ENCODE data around the gene TBCC. TPM values are rescaled to one million over a fixed set of nuclear protein-coding genes. Genes with fewer than 3 reads are reported as not detected.

Gene TBCC
- total and polyA plus RNA-seq, 2 donors from 2014 or later = 17.6 to 21.2 TPM

- H3K27ac ChIP-seq (ENCODE audit: low read depth in 2 of 2, low read length in 2 of 2) = peak overlapping the region; percentile 92
- no peaks in the 10 kb centered on the region for H3K36me3 ChIP-seq (ENCODE audit: control insufficient read depth in 2 of 3, insufficient read depth in 3 of 3, low read length in 3 of 3)
- peak; percentile 91 to 96 (median 95) for DNase-seq
- no peak for FAIRE-seq
- H3K4me1 ChIP-seq (ENCODE audit: control insufficient read depth in 2 of 3, insufficient read depth in 2 of 3, low read depth in 1 of 3, low read length in 3 of 3) = peaks cover 0 to 6% (median 0%) of the 10 kb centered on the region in 3 donors
- TF ChIP-seq CTCF (IDR thresholded peaks at IDR 0.05; ENCODE audit: borderline replicate concordance, extremely low read depth, insufficient read depth) = no peak
- no peaks in the 10 kb centered on the region for H3K9me3 ChIP-seq (ENCODE audit: control insufficient read depth in 2 of 3, insufficient read depth in 1 of 3, low read length in 3 of 3)
- intact Hi-C loops (cut with DNase I) = no loop called here
- H3K9ac ChIP-seq (ENCODE audit: low read length in 3 of 3) = peak overlapping the region; percentile 42 to 80 (median 57)
- H3K27me3 ChIP-seq (ENCODE audit: control insufficient read depth, insufficient read depth, low read length) = no peaks in the 10 kb centered on the region
- H3K4me3 ChIP-seq (ENCODE audit: low read length in 3 of 3) = peak overlapping the region; percentile 73 to 85 (median 80)
These were observed 824 bp upstream of the TBCC start for GRCh38 chr6:42746463-42747391.

GRCh38 chr6:42745083-42745639, 742 bp downstream of the TBCC start:
- Histone ChIP-seq H3K27me3 (ENCODE audit: control insufficient read depth, insufficient read depth, low read length) (no peaks in the 10 kb centered on the region), H3K9me3 (ENCODE audit: control insufficient read depth in 2 of 3, insufficient read depth in 1 of 3, low read length in 3 of 3) (no peaks in the 10 kb centered on the region), H3K27ac (ENCODE audit: low read depth in 2 of 2, low read length in 2 of 2) (peak overlapping the region; percentile 94 to 95), H3K36me3 (ENCODE audit: control insufficient read depth in 2 of 3, insufficient read depth in 3 of 3, low read length in 3 of 3) (no peaks in the 10 kb centered on the region), H3K4me3 (ENCODE audit: low read length in 3 of 3) (peak overlapping the region; percentile 98 to 99 (median 98)), H3K9ac (ENCODE audit: low read length in 3 of 3) (peak overlapping the region; percentile 93 to 97 (median 97)), H3K4me1 (ENCODE audit: control insufficient read depth in 2 of 3, insufficient read depth in 2 of 3, low read depth in 1 of 3, low read length in 3 of 3) (peaks cover 0 to 6% (median 0%) of the 10 kb centered on the region in 3 donors)
- DNase-seq (peak; percentile 48 to 82 (median 71)), FAIRE-seq (no peak)
- TF ChIP-seq CTCF (IDR thresholded peaks at IDR 0.05; ENCODE audit: borderline replicate concordance, extremely low read depth, insufficient read depth) = no peak
- intact Hi-C loops (cut with DNase I) = no loop called here

- H3K27ac ChIP-seq (ENCODE audit: low read depth in 2 of 2, low read length in 2 of 2) = no peak overlapping the region
- no peaks in the 10 kb centered on the region for H3K36me3 ChIP-seq (ENCODE audit: control insufficient read depth in 2 of 3, insufficient read depth in 3 of 3, low read length in 3 of 3)
- intact Hi-C loops (cut with DNase I) = no loop called here
- H3K27me3 ChIP-seq (ENCODE audit: control insufficient read depth, insufficient read depth, low read length) = no peaks in the 10 kb centered on the region
- no peak for FAIRE-seq
- peaks cover 0 to 6% (median 0%) of the 10 kb centered on the region in 3 donors for H3K4me1 ChIP-seq (ENCODE audit: control insufficient read depth in 2 of 3, insufficient read depth in 2 of 3, low read depth in 1 of 3, low read length in 3 of 3)
- TF ChIP-seq CTCF (IDR thresholded peaks at IDR 0.05; ENCODE audit: borderline replicate concordance, extremely low read depth, insufficient read depth) = no peak
- peak overlapping the region; percentile 98 to 99 (median 98) for H3K4me3 ChIP-seq (ENCODE audit: low read length in 3 of 3)
- H3K9me3 ChIP-seq (ENCODE audit: control insufficient read depth in 2 of 3, insufficient read depth in 1 of 3, low read length in 3 of 3) = no peaks in the 10 kb centered on the region
- H3K9ac ChIP-seq (ENCODE audit: low read length in 3 of 3) = peak overlapping the region; percentile 65 to 97 (median 97)
- peak in 2 of 5 donors; percentile 38 to 54 for DNase-seq
These were observed 1.5 kb downstream of the TBCC start for GRCh38 chr6:42744351-42744893.
